Panc1 (cell line): ENCODE data around the gene MTUS2.

ENCODE experiments used
- POLR2AphosphoS5 ChIP-seq: IDR thresholded peaks from 2 replicates; pipeline ENCODE4 v1.6.1; 2012; ENCODE audit warnings: mild to moderate bottlenecking, low read depth, low read length, moderate library complexity
- TF ChIP-seq, protein P1 (sequence below): fragments of 450-650 bp; IDR thresholded peaks from 2 replicates; pipeline ENCODE4 v1.5.1; 2017; ENCODE audit warnings: mild to moderate bottlenecking
- TF ChIP-seq, protein P2 (sequence below), 2 experiments: IDR thresholded peaks; 2 replicates each; pipeline ENCODE4 v1.6.1; 2011 to 2012; ENCODE audit warnings: low read depth in 2 of 2, control low read depth in 1 of 2, low read length in 1 of 2, mild to moderate bottlenecking in 1 of 2, moderate library complexity in 1 of 2; ENCODE audit not compliant: insufficient read depth in 1 of 2

DNA sequence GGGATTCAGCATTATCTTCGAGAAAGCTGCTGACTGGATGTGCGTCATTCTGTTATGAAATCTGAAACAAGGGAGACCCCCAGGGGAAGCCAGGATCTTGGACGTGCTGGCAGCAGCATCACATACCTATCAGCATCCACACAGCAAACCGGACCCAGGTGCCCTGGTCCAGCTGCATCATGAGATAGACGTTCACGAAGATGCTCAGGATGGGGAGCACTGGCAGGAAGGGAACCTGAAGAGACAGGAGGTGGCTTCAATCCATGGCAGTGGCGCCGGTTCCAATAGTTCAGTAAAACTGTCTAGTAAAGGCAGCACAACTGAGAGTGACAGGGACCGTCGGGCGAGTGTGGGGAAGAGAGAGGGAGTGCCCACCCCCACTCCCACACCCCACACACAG lies 695.9 kb downstream of the MTUS2 start:
- TF ChIP-seq, protein P1, sequence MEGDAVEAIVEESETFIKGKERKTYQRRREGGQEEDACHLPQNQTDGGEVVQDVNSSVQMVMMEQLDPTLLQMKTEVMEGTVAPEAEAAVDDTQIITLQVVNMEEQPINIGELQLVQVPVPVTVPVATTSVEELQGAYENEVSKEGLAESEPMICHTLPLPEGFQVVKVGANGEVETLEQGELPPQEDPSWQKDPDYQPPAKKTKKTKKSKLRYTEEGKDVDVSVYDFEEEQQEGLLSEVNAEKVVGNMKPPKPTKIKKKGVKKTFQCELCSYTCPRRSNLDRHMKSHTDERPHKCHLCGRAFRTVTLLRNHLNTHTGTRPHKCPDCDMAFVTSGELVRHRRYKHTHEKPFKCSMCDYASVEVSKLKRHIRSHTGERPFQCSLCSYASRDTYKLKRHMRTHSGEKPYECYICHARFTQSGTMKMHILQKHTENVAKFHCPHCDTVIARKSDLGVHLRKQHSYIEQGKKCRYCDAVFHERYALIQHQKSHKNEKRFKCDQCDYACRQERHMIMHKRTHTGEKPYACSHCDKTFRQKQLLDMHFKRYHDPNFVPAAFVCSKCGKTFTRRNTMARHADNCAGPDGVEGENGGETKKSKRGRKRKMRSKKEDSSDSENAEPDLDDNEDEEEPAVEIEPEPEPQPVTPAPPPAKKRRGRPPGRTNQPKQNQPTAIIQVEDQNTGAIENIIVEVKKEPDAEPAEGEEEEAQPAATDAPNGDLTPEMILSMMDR, result no peak
- TF ChIP-seq POLR2AphosphoS5, result no peak
- TF ChIP-seq, protein P2, sequence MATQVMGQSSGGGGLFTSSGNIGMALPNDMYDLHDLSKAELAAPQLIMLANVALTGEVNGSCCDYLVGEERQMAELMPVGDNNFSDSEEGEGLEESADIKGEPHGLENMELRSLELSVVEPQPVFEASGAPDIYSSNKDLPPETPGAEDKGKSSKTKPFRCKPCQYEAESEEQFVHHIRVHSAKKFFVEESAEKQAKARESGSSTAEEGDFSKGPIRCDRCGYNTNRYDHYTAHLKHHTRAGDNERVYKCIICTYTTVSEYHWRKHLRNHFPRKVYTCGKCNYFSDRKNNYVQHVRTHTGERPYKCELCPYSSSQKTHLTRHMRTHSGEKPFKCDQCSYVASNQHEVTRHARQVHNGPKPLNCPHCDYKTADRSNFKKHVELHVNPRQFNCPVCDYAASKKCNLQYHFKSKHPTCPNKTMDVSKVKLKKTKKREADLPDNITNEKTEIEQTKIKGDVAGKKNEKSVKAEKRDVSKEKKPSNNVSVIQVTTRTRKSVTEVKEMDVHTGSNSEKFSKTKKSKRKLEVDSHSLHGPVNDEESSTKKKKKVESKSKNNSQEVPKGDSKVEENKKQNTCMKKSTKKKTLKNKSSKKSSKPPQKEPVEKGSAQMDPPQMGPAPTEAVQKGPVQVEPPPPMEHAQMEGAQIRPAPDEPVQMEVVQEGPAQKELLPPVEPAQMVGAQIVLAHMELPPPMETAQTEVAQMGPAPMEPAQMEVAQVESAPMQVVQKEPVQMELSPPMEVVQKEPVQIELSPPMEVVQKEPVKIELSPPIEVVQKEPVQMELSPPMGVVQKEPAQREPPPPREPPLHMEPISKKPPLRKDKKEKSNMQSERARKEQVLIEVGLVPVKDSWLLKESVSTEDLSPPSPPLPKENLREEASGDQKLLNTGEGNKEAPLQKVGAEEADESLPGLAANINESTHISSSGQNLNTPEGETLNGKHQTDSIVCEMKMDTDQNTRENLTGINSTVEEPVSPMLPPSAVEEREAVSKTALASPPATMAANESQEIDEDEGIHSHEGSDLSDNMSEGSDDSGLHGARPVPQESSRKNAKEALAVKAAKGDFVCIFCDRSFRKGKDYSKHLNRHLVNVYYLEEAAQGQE (IDR thresholded peaks at IDR 0.05; ENCODE audit: insufficient read depth in 1 of 2, low read depth in 2 of 2, low read length in 1 of 2), result no peak
